Measurements from ENCODE around the gene NAGS. TPM values are rescaled to one million over a fixed set of nuclear protein-coding genes. Genes with fewer than 3 reads are reported as not detected.
"Not testable (repeated sequence)": the region's sequence is repeated elsewhere in the genome, so short reads cannot be mapped to it uniquely, and the experiment has no call there.

The NAGS gene
- total and polyA plus RNA-seq, 5 donors from 2014 or later, result 0.39 to 1.9 (median 1.3) TPM

GRCh38 chr17:43967251-43967875 is 37.1 kb upstream of the NAGS start:
- no peak overlapping the region for H3K27ac ChIP-seq (ENCODE audit: insufficient read depth, low read length, poor library complexity, severe bottlenecking)
- ATAC-seq (ENCODE audit: low read depth in 2 of 2) (no peak), DNase-seq (no peak)
- H3K4me1 Mint-ChIP-seq, result no peaks in the 10 kb centered on the region
- H3K4me1 ChIP-seq (ENCODE audit: control insufficient read depth, insufficient read depth, low read length, poor library complexity, severe bottlenecking), result no peaks in the 10 kb centered on the region
- H3K4me3 ChIP-seq (ENCODE audit: low read depth, low read length), result no peak overlapping the region
- no peak overlapping the region for H3K4me3 Mint-ChIP-seq
- H3K9me3 Mint-ChIP-seq, result peaks cover 0 to 2% (median 0%) of the 10 kb centered on the region in 7 donors
- no peaks in the 10 kb centered on the region for H3K36me3 Mint-ChIP-seq
- H3K27me3 Mint-ChIP-seq, result peaks cover 12% of the 10 kb centered on the region
- H3K36me3 ChIP-seq (ENCODE audit: control insufficient read depth, insufficient read depth, low read length), result no peaks in the 10 kb centered on the region
- no peaks in the 10 kb centered on the region for H3K9me3 ChIP-seq (ENCODE audit: control insufficient read depth in 2 of 2, low read length in 2 of 2)
- H3K27me3 ChIP-seq (ENCODE audit: control insufficient read depth, insufficient read depth, low read length), result peaks cover 6% of the 10 kb centered on the region
- no peak overlapping the region for H3K27ac Mint-ChIP-seq

DNA sequence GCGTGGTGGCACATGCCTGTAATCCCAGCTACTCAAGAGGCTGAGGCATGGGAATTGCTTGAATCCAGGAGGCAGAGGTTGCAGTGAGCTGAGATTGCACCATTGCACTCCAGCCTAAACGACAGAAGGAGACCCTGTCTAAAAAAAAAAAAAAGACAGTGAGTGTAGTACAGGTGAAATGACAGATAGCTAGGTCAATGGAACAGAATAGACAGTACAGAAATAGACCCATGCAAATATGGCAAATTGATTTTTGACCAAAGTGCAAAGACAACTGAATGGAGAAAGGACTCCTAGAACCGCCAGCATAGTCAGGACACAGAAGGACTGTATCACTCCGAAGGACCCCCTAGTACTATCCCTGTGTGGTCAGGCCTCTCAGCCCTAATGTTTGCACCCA is 34.1 kb upstream of the NAGS start:
- Histone ChIP-seq H3K27me3 (ENCODE audit: control insufficient read depth, insufficient read depth, low read length) (peaks cover 6% of the 10 kb centered on the region), H3K4me3 (ENCODE audit: low read depth, low read length) (no peak overlapping the region), H3K9me3 (ENCODE audit: control insufficient read depth in 2 of 2, low read length in 2 of 2) (no peaks in the 10 kb centered on the region), H3K27ac (ENCODE audit: insufficient read depth, low read length, poor library complexity, severe bottlenecking) (no peak overlapping the region), H3K36me3 (ENCODE audit: control insufficient read depth, insufficient read depth, low read length) (no peaks in the 10 kb centered on the region), H3K4me1 (ENCODE audit: control insufficient read depth, insufficient read depth, low read length, poor library complexity, severe bottlenecking) (no peaks in the 10 kb centered on the region)
- Mint-ChIP-seq H3K27me3 (peaks cover 17% of the 10 kb centered on the region), H3K4me1 (no peaks in the 10 kb centered on the region), H3K36me3 (no peaks in the 10 kb centered on the region), H3K9me3 (peaks cover 0 to 2% (median 0%) of the 10 kb centered on the region in 7 donors), H3K4me3 (no peak overlapping the region), H3K27ac (no peak overlapping the region)
- DNase-seq (no peak), ATAC-seq (ENCODE audit: low read depth in 2 of 2) (no peak)

GRCh38 chr17:43971436-43971835 is 33.0 kb upstream of the NAGS start:
- not testable (repeated sequence) for DNase-seq; H3K9me3 Mint-ChIP-seq; H3K4me1 Mint-ChIP-seq; H3K4me1 ChIP-seq (ENCODE audit: control insufficient read depth, insufficient read depth, low read length, poor library complexity, severe bottlenecking); H3K27ac Mint-ChIP-seq; H3K27ac ChIP-seq (ENCODE audit: insufficient read depth, low read length, poor library complexity, severe bottlenecking); H3K36me3 Mint-ChIP-seq; H3K9me3 ChIP-seq (ENCODE audit: control insufficient read depth in 2 of 2, low read length in 2 of 2); H3K4me3 Mint-ChIP-seq; ATAC-seq (ENCODE audit: low read depth in 2 of 2); H3K27me3 ChIP-seq (ENCODE audit: control insufficient read depth, insufficient read depth, low read length); H3K4me3 ChIP-seq (ENCODE audit: low read depth, low read length); H3K36me3 ChIP-seq (ENCODE audit: control insufficient read depth, insufficient read depth, low read length)
- peaks cover 17% of the 10 kb centered on the region for H3K27me3 Mint-ChIP-seq

DNA sequence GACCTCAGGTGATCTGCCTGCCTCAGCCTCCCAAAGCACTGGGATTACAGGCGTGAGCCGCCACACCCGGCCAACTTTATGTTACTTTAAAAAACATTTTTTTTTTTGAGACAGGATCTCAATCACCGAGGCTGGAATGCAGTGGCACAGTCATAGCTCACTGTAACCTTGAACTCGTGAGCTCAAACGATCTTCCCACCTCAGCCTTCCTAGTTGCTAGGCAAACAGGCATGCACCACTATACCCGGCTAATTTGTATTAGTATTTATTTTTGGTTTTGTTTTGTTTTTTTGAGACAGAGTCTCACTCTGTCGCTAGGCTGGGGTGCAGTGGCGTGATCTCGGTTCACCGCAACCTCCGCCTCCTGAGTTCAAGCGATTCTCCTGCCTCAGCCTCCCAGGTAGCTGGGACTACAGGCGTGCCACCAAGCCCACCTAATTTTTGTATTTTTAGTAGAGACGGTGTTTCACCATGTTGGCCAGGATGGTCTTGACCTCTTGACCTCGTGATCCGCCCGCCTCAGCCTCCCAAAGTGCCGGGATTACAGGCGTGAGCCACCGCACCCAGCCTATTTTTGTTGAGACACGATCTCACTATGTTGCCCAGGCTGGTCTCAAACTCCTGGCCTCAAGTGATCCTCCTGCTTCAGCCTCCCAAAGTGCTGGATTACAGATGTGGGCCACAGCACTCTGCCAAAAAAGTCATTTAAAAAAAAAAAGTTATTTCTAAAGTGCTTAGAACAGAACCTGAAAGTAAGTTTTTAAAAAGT is 31.8 kb upstream of the NAGS start:
- not testable (repeated sequence) for ATAC-seq (ENCODE audit: low read depth in 2 of 2); H3K27ac ChIP-seq (ENCODE audit: insufficient read depth, low read length, poor library complexity, severe bottlenecking); H3K4me3 ChIP-seq (ENCODE audit: low read depth, low read length); H3K9me3 Mint-ChIP-seq; H3K36me3 ChIP-seq (ENCODE audit: control insufficient read depth, insufficient read depth, low read length); H3K4me1 Mint-ChIP-seq; H3K27ac Mint-ChIP-seq; H3K4me1 ChIP-seq (ENCODE audit: control insufficient read depth, insufficient read depth, low read length, poor library complexity, severe bottlenecking); H3K9me3 ChIP-seq (ENCODE audit: control insufficient read depth in 2 of 2, low read length in 2 of 2); DNase-seq; H3K4me3 Mint-ChIP-seq; H3K36me3 Mint-ChIP-seq; H3K27me3 ChIP-seq (ENCODE audit: control insufficient read depth, insufficient read depth, low read length)
- peaks cover 20% of the 10 kb centered on the region for H3K27me3 Mint-ChIP-seq

GRCh38 chr17:43974382-43975266 is 29.8 kb upstream of the NAGS start:
- Histone ChIP-seq H3K27me3 (ENCODE audit: control insufficient read depth, insufficient read depth, low read length) (peaks cover 3% of the 10 kb centered on the region), H3K4me3 (ENCODE audit: low read depth, low read length) (no peak overlapping the region), H3K4me1 (ENCODE audit: control insufficient read depth, insufficient read depth, low read length, poor library complexity, severe bottlenecking) (no peaks in the 10 kb centered on the region), H3K9me3 (ENCODE audit: control insufficient read depth in 2 of 2, low read length in 2 of 2) (no peaks in the 10 kb centered on the region), H3K36me3 (ENCODE audit: control insufficient read depth, insufficient read depth, low read length) (no peaks in the 10 kb centered on the region), H3K27ac (ENCODE audit: insufficient read depth, low read length, poor library complexity, severe bottlenecking) (no peak overlapping the region)
- no peak for DNase-seq
- Mint-ChIP-seq H3K36me3 (no peaks in the 10 kb centered on the region), H3K9me3 (peaks cover 0 to 8% (median 0%) of the 10 kb centered on the region in 7 donors), H3K27me3 (peaks cover 25% of the 10 kb centered on the region), H3K4me3 (no peak overlapping the region), H3K4me1 (no peaks in the 10 kb centered on the region), H3K27ac (no peak overlapping the region)
- ATAC-seq (ENCODE audit: low read depth in 2 of 2), result no peak

DNA sequence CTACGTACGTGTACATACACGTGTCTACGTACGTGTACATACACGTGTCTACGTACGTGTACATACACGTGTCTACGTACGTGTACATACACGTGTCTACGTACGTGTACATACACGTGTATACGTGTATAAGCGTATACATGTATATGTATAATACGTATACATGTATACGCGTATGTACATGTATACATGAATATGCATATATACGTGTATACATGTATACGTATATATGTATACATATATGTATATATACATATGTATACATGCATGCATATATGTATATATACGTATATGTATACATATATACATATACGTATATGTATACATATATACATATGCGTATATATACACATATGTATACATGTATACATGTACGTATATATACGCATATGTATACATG is 28.5 kb upstream of the NAGS start:
- no peaks in the 10 kb centered on the region for H3K36me3 Mint-ChIP-seq
- H3K4me3 Mint-ChIP-seq, result no peak overlapping the region
- H3K4me1 Mint-ChIP-seq, result no peaks in the 10 kb centered on the region

GRCh38 chr17:43976963-43977837 is 27.2 kb upstream of the NAGS start:
- H3K9me3 Mint-ChIP-seq, result peaks cover 0 to 8% (median 0%) of the 10 kb centered on the region in 7 donors
- no peak overlapping the region for H3K4me3 ChIP-seq (ENCODE audit: low read depth, low read length)
- H3K27ac ChIP-seq (ENCODE audit: insufficient read depth, low read length, poor library complexity, severe bottlenecking), result no peak overlapping the region
- H3K4me1 Mint-ChIP-seq, result peaks cover 0 to under 1% (median 0%) of the 10 kb centered on the region in 4 donors
- no peaks in the 10 kb centered on the region for H3K9me3 ChIP-seq (ENCODE audit: control insufficient read depth in 2 of 2, low read length in 2 of 2)
- no peaks in the 10 kb centered on the region for H3K4me1 ChIP-seq (ENCODE audit: control insufficient read depth, insufficient read depth, low read length, poor library complexity, severe bottlenecking)
- DNase-seq, result no peak
- no peaks in the 10 kb centered on the region for H3K36me3 ChIP-seq (ENCODE audit: control insufficient read depth, insufficient read depth, low read length)
- no peak overlapping the region for H3K4me3 Mint-ChIP-seq
- no peaks in the 10 kb centered on the region for H3K36me3 Mint-ChIP-seq
- peaks cover 32% of the 10 kb centered on the region for H3K27me3 Mint-ChIP-seq
- no peak for ATAC-seq (ENCODE audit: low read depth in 2 of 2)
- H3K27ac Mint-ChIP-seq, result no peak overlapping the region
- H3K27me3 ChIP-seq (ENCODE audit: control insufficient read depth, insufficient read depth, low read length), result peaks cover 6% of the 10 kb centered on the region

More for the DNA sequence above, 28.5 kb upstream of the NAGS start:
- Mint-ChIP-seq H3K27ac (no peak overlapping the region), H3K9me3 (peaks cover 0 to 8% (median 0%) of the 10 kb centered on the region in 7 donors), H3K27me3 (peaks cover 27% of the 10 kb centered on the region)
- Histone ChIP-seq H3K4me3 (ENCODE audit: low read depth, low read length) (no peak overlapping the region), H3K4me1 (ENCODE audit: control insufficient read depth, insufficient read depth, low read length, poor library complexity, severe bottlenecking) (no peaks in the 10 kb centered on the region), H3K27me3 (ENCODE audit: control insufficient read depth, insufficient read depth, low read length) (peaks cover under 1% of the 10 kb centered on the region), H3K36me3 (ENCODE audit: control insufficient read depth, insufficient read depth, low read length) (no peaks in the 10 kb centered on the region), H3K9me3 (ENCODE audit: control insufficient read depth in 2 of 2, low read length in 2 of 2) (no peaks in the 10 kb centered on the region), H3K27ac (ENCODE audit: insufficient read depth, low read length, poor library complexity, severe bottlenecking) (no peak overlapping the region)
- no peak for ATAC-seq (ENCODE audit: low read depth in 2 of 2)
- no peak for DNase-seq

All from CD4-positive, CD25-positive, alpha-beta regulatory T cell (primary cell).